H9 (cell line): Measurements from ENCODE around the gene PAIP1. TPM values are rescaled to one million over a fixed set of nuclear protein-coding genes. Genes with fewer than 3 reads are reported as not detected.

Experiments
- DNase-seq: peaks from one replicate; pipeline ENCODE4 v3.0.0-alpha.2; 2017
- H2AFZ ChIP-seq: one replicate; pipeline ENCODE4 v1.6.1; 2013; ENCODE audit warnings: mild to moderate bottlenecking, low read length, control low read depth, moderate library complexity
- H2AK5ac ChIP-seq: 2 replicates; pipeline ENCODE4 v1.6.1; 2013; ENCODE audit warnings: low read length, control low read depth, mixed read lengths; ENCODE audit not compliant: insufficient read length
- H2BK120ac ChIP-seq: one replicate; pipeline ENCODE4 v1.6.1; 2013; ENCODE audit warnings: low read depth, mild to moderate bottlenecking, low read length, control low read depth, inconsistent platforms; ENCODE audit not compliant: poor library complexity, severe bottlenecking
- H2BK12ac ChIP-seq: 2 replicates; pipeline ENCODE4 v1.6.1; 2013; ENCODE audit warnings: low read length, control low read depth, mixed read lengths, low read depth; ENCODE audit not compliant: insufficient read length
- H2BK15ac ChIP-seq: 2 replicates; pipeline ENCODE4 v1.6.1; 2013; ENCODE audit warnings: low read depth, low read length, control low read depth
- H2BK20ac ChIP-seq: one replicate; pipeline ENCODE4 v1.6.1; 2013; ENCODE audit warnings: low read depth, mild to moderate bottlenecking, low read length, control low read depth, inconsistent platforms; ENCODE audit not compliant: poor library complexity, severe bottlenecking
- H2BK5ac ChIP-seq: 2 replicates; pipeline ENCODE4 v1.6.1; 2013; ENCODE audit warnings: low read length, control low read depth, mixed read lengths; ENCODE audit not compliant: insufficient read length
- H3K14ac ChIP-seq: 2 replicates; pipeline ENCODE4 v1.6.1; 2013; ENCODE audit warnings: low read length, control low read depth; ENCODE audit not compliant: insufficient read depth
- H3K18ac ChIP-seq: 2 replicates; pipeline ENCODE4 v1.6.1; 2013; ENCODE audit warnings: low read depth, mild to moderate bottlenecking, mixed read lengths, low read length, control low read depth; ENCODE audit not compliant: insufficient read length
- H3K23ac ChIP-seq: 2 replicates; pipeline ENCODE4 v1.6.1; 2013; ENCODE audit warnings: low read length, control low read depth, mixed read lengths, low read depth; ENCODE audit not compliant: insufficient read length
- H3K23me2 ChIP-seq: 2 replicates; pipeline ENCODE4 v1.6.1; 2013; ENCODE audit warnings: low read depth, mild to moderate bottlenecking, mixed read lengths, low read length, control low read depth; ENCODE audit not compliant: insufficient read length, poor library complexity, severe bottlenecking
- H3K27ac ChIP-seq: 2 replicates; pipeline ENCODE4 v1.5.1; 2013; ENCODE audit warnings: low read length, control low read depth, mixed read lengths, low read depth; ENCODE audit not compliant: insufficient read length
- H3K27me3 ChIP-seq: 2 replicates; pipeline ENCODE4 v1.6.1; 2013; ENCODE audit warnings: low read length, control low read depth, inconsistent platforms; ENCODE audit not compliant: insufficient read depth
- H3K4ac ChIP-seq: 2 replicates; pipeline ENCODE4 v1.6.1; 2013; ENCODE audit warnings: low read depth, mild to moderate bottlenecking, control low read depth, inconsistent platforms, low read length, moderate library complexity
- H3K4me1 ChIP-seq: 2 replicates; pipeline ENCODE4 v1.6.1; 2013; ENCODE audit warnings: low read length, control low read depth, inconsistent platforms; ENCODE audit not compliant: insufficient read depth
- H3K4me2 ChIP-seq: 2 replicates; pipeline ENCODE4 v1.6.1; 2013; ENCODE audit warnings: low read length, control low read depth, mixed read lengths; ENCODE audit not compliant: insufficient read length, insufficient read depth
- H3K56ac ChIP-seq: 2 replicates; pipeline ENCODE4 v1.6.1; 2013; ENCODE audit warnings: low read depth, mild to moderate bottlenecking, mixed read lengths, low read length, control low read depth; ENCODE audit not compliant: insufficient read length
- H3K79me1 ChIP-seq: 2 replicates; pipeline ENCODE4 v1.6.1; 2013; ENCODE audit warnings: low read depth, mild to moderate bottlenecking, moderate library complexity, low read length, control low read depth, inconsistent platforms; ENCODE audit not compliant: insufficient read depth, poor library complexity, severe bottlenecking
- H3K79me2 ChIP-seq: 2 replicates; pipeline ENCODE4 v1.6.1; 2013; ENCODE audit warnings: low read length, control low read depth, inconsistent platforms; ENCODE audit not compliant: insufficient read depth
- H3K9ac ChIP-seq: 2 replicates; pipeline ENCODE4 v1.6.1; 2013; ENCODE audit warnings: low read length, control low read depth, mixed read lengths; ENCODE audit not compliant: insufficient read length; ENCODE audit errors: extremely low read depth
- H3K9me3 ChIP-seq: one replicate; pipeline ENCODE4 v1.6.1; 2013; ENCODE audit warnings: low read depth, low read length, inconsistent platforms; ENCODE audit not compliant: control insufficient read depth
- H3T11ph ChIP-seq: one replicate; pipeline ENCODE4 v1.6.1; 2013; ENCODE audit warnings: mild to moderate bottlenecking, low read length, control low read depth, inconsistent platforms
- H4K20me1 ChIP-seq: one replicate; pipeline ENCODE4 v1.6.1; 2013; ENCODE audit not compliant: control insufficient read depth, insufficient read length, insufficient read depth
- H4K5ac ChIP-seq: 2 replicates; pipeline ENCODE4 v1.6.1; 2013; ENCODE audit warnings: low read depth, mild to moderate bottlenecking, mixed read lengths, low read length, control low read depth; ENCODE audit not compliant: insufficient read length
- H4K8ac ChIP-seq: replicated peaks from 2 replicates; pipeline ENCODE4 v1.6.1; 2013; ENCODE audit warnings: low read length, control low read depth, mixed read lengths, low read depth; ENCODE audit not compliant: insufficient read length
- H4K91ac ChIP-seq: 2 replicates; pipeline ENCODE4 v1.6.1; 2013; ENCODE audit warnings: low read depth, mild to moderate bottlenecking, moderate library complexity, mixed read lengths, low read length, control low read depth; ENCODE audit not compliant: insufficient read length
- H3K27ac Mint-ChIP-seq, 3 experiments: 2 replicates in 2 of 3; 3 replicates in 1 of 3; pipeline ENCODE4 v1.8.0; 2020 to 2021; ENCODE audit warnings: mixed read lengths in 3 of 3, mild to moderate bottlenecking in 1 of 3, moderate library complexity in 1 of 3
- H3K27me3 Mint-ChIP-seq: 2 replicates; pipeline ENCODE4 v1.8.0; 2021; ENCODE audit warnings: low read depth, mild to moderate bottlenecking, moderate library complexity, mixed read lengths
- H3K36me3 Mint-ChIP-seq, 3 experiments: 2 replicates in 2 of 3; 3 replicates in 1 of 3; pipeline ENCODE4 v1.8.0; 2020 to 2021; ENCODE audit warnings: low read depth in 3 of 3, mixed read lengths in 3 of 3; ENCODE audit not compliant: insufficient read depth in 1 of 3
- H3K4me1 Mint-ChIP-seq, 2 experiments: 2 replicates each; pipeline ENCODE4 v1.8.0; 2020; ENCODE audit warnings: mixed read lengths in 2 of 2
- H3K4me3 Mint-ChIP-seq, 2 experiments: 2 replicates in 1 of 2; 3 replicates in 1 of 2; pipeline ENCODE4 v1.8.0; 2020 to 2021; ENCODE audit warnings: mild to moderate bottlenecking in 2 of 2, mixed read lengths in 2 of 2, moderate library complexity in 1 of 2
- H3K9me3 Mint-ChIP-seq, 2 experiments: 2 replicates in 1 of 2; 3 replicates in 1 of 2; pipeline ENCODE4 v1.8.0; 2020; ENCODE audit warnings: mild to moderate bottlenecking in 2 of 2, mixed read lengths in 2 of 2, moderate library complexity in 1 of 2
- CTCF ChIP-seq: fragments of 200-600 bp; sonication (generic); conservative IDR thresholded peaks from 3 replicates; pipeline ENCODE4 v1.8.0; 2021; ENCODE audit warnings: antibody characterized with exemption, mild to moderate bottlenecking
- WGBS: extraction: QIAGEN DNeasy Blood & Tissue Kit; methylation state at CpG from one replicate; pipeline ENCODE4 v1.1.7; 2013; ENCODE audit warnings: missing lambda C conversion rate, low lambda C conversion rate, mixed read lengths; ENCODE audit not compliant: insufficient read length; ENCODE audit errors: extremely low coverage; 5-methylcytosine and 5-hydroxymethylcytosine counted together
- total RNA-seq: library from RNA; stranded (reverse); gene quantifications from 2 replicates; pipeline ENCODE4 v1.2.1, GENCODE V29; 2021

PAIP1 gene
- total RNA-seq, 1 experiment from 2014 or later: 92.9 TPM

DNA sequence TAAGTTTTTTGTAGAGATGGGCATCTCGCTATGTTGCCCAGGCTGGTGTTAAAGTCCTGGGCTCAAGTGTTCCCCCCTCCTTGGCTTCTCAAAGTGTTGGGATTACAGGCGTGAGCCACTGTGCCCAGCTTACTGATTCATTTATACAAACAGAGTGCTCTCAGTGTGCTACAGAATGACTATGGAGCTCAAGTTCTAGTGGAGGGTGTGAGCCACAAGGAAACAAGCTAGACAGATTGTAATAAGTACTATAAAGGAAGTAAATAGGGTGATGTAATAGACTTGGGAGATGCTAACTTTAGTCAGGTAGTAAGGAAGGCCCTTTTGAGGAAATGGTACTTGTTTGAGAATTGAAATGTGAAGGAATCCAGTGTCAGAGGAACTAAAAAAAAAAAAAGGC lies 71.5 kb downstream of the PAIP1 start:
- Mint-ChIP-seq H3K27me3 (no peaks in the 10 kb centered on the region), H3K4me3 (no peak overlapping the region), H3K36me3 (peaks cover 0 to 23% (median 2%) of the 10 kb centered on the region in 3 experiments; a peak in 6 of 7 replicates), H3K9me3 (no peaks in the 10 kb centered on the region), H3K27ac (no peak overlapping the region; a peak in 1 of 7 replicates), H3K4me1 (peaks cover 14% of the 10 kb centered on the region in 2 experiments)
- Histone ChIP-seq H4K20me1 (no peaks in the 10 kb centered on the region), H3K4me2 (no peak overlapping the region), H3K23me2 (peaks cover 2% of the 10 kb centered on the region), H3T11ph (no peak overlapping the region), H4K8ac (no peak overlapping the region), H3K9ac (no peak overlapping the region), H3K27me3 (no peaks in the 10 kb centered on the region), H2BK20ac (no peak overlapping the region), H2AK5ac (no peak overlapping the region), H4K91ac (no peak overlapping the region), H2AFZ (no peak overlapping the region), H3K18ac (no peak overlapping the region), H2BK120ac (no peak overlapping the region), H3K79me2 (no peaks in the 10 kb centered on the region), H2BK12ac (no peak overlapping the region), H3K4ac (no peak overlapping the region), H2BK5ac (no peak overlapping the region), H3K9me3 (no peaks in the 10 kb centered on the region), H3K14ac (no peak overlapping the region), H4K5ac (no peak overlapping the region), H3K79me1 (no peaks in the 10 kb centered on the region), H3K23ac (no peak overlapping the region), H3K4me1 (no peaks in the 10 kb centered on the region), H3K27ac (no peak overlapping the region), H3K56ac (no peak overlapping the region), H2BK15ac (no peak overlapping the region)
- DNase-seq: no peak
- no peak for TF ChIP-seq CTCF
- no CpG with 5 or more reads among the region's 2 CpGs for WGBS
